GM21360 (cell line): ENCODE measurements around the gene P2RY12.
"Not testable (repeated sequence)": the region's sequence is repeated elsewhere in the genome, so short reads cannot be mapped to it uniquely, and the experiment has no call there.

Source experiments
- ATAC-seq: cut with Tn5 transposase; IDR thresholded peaks from one replicate; pipeline ENCODE4 v1.9.1; 2021; ENCODE audit warnings: mild to moderate bottlenecking, moderate library complexity; ENCODE audit not compliant: unreplicated experiment

Gene P2RY12

DNA sequence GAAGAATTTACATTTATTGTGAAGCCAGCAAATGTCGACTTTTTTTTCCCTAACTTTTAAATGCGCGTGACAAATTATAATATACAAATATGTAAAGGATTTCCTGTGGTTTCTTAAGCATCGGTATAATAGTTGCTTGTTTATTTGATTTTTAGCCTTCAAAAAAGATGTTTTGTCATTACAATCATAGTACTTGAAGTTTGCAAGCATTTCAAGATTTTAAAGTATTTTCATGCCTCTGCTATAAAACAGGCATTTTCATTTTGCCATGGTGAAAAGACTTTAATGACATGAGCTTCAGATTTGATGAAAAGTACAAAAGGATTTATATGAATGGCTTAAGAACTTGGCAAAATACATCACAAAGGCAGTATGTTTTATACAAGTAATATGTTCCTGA, 9.4 kb upstream of the P2RY12 start:
- no peak for ATAC-seq

DNA sequence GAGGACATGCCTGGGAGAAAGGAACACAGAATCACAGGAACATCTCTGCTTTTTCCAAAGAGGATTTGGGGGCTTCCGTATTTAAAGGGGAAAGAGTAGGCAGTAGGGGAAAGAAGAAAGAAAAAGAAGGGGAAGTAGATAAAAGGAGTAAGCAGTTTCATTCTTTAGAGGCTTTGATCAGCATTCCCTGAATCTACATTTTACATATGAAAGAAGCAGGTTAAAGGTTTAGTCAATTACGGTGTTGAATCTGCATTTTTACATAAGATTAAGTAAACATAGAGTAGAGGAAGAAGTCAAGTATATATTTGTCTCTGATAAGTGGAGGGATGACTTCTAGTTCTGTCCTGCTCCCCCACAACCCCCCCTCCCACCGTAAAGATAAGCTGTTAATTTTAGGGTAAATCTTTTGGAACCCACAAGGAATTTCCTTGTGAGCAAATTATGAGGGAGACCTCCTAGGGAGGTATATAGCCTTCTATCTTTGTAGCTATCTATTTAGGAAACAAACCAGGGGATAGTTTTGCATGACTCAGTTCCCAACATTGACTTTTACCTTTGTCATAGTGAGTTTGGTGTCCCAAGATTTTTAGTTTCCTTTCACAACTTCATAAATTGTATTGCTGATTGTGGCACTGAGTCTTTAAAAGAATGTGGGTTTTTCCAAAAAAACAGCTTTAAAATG, 8.7 kb upstream of the P2RY12 start:
- no peak for ATAC-seq

DNA sequence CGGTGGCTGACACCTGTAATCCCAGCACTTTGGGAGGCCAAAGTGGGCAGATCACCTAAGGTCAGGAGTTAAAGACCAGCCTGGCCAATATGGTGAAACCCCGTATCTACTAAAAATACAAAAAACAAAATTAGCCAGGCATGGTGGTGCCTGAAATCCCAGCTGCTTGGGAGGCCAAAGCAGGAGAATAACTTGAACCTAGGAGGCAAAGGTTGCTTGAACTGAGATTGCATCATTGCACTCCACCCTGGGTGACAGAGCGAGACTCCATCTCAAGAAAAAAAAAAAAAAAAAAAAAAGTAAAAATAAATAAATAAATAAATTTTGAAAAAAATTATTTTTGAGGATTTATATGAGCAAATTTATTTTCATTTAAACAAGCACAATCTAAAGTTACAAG, 7.6 kb upstream of the P2RY12 start:
- not testable (repeated sequence) for ATAC-seq

DNA sequence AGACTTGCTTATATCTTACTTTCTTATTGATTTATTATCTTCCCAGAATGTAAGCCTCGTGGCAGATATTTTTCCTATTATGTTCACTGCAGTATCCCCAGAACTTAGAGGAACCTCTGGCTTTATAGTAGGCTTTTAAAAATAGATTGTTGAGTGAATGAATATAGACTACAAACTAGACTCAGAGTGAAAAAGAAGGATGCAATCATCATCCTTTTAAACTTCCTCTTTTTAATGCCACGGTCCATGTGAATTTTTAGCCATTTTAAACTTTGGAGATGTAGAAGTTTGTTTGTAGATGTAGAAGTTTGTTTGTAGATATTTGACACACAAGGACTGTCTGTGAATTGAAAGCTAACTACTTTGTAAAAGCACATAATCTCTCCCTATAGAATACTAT, 7.2 kb upstream of the P2RY12 start:
- ATAC-seq = no peak

DNA sequence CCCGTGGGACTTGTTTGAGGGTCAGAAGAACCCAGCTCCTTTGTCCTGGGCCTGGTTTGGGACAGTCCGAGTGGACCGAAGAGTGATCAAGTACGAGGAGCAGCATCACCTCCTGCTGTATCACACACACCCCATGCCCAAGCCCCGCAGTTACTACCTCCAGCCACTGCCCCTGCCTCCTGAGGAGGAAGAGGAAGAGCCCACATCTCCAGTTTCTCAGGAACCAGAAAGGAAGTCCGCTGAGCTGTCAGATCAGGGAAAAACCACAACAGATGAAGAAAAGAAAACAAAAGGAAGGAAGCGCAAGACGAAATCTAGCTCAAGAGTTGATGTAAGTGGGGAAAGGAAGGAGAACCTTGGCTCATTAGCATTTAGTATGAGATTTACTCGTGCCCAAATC, 3.3 kb upstream of the P2RY12 start:
- no peak for ATAC-seq

DNA sequence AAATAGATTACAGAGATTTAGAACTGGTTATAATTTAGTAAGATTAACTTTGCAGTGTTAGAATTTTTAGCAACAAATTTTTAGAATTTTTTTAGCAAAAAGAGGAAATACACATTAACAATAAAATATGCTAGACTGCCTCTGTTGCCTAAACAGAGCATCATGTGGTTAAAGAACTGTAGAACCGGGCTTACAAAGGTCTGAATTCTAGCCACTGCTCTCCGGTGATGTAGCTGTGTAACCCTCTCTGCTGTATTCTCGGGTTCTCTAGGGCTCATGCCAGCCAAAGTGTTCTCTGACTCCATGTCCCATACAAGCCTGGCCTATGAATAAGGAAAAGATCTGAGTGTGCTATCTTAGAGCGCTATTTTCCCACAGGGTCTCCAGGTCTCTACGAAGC, 2.9 kb upstream of the P2RY12 start:
- ATAC-seq = no peak

DNA sequence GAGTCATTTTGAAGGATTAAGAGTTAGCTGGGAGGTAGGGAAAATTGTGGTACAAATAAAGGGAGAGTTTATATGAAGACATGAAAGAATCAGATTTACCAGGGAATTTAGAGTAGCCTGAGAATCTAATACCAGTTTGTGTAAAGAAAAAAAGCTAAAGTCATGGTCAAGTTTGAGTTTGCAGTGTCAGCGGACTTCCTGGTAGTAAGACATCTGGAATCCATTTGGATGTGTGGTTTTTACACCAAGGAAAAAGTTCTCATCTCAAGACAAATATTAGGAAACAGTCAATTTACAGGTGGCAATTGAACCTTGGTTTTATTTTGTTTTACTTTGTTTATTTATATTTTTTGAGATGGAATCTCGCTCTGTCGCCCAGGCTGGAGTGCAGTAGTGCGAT, 1.5 kb upstream of the P2RY12 start:
- no peak for ATAC-seq

DNA sequence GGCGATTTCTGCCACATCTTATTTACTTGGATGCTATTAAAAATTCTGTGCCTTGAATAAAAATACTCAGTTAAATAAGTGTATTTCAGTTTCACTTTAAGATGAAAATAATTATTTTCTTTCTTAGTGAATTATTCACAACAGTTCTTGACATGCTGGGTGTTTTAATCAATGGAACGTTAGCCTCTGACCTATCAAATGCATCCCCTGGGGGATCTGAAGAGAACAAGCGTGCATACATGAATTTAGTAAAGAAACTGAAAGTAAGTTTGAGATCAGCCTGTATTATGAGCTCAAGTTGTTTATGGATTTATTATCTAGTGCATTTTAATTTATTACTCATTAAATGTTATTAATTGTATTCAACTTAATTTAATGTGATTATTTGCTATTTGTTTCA, 597 bp downstream of the P2RY12 start:
- ATAC-seq = no peak

DNA sequence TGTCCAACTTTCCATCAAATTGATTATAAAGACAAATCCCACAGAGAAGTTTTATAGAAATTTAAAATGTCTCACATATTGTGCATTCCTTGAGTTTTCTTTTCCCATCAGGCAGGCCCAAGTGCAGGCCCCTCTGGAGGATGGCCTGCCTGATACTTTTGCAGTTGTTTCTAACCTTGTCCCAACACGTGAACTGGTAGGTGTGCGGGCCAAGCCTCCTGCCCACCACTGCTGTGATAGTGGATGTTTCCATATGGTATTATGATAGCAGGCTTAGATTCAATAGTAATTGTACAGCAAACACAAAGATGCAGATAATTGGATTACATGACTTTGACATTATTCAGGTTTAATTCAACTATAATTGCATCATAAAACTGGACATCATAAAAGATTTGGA, 1.4 kb downstream of the P2RY12 start:
- ATAC-seq = no peak

DNA sequence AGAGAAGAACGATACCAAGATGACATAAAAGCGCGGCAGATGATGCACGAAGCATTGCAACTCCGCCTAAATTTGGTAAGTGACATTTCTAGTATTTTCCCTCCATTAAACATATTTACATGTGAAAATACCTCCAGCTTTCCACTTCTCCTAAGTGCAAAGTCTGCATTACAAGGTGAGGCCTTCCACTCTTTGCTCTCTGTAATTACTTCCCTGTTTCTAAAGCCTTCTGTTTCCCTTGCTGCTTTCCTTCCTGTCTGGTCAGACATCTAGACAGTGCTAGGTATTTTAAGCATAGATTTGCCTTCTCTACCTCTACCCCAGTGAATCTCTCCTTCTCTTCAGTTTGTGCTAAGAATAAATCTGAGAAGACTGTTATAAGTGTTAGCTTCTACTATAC, 1.9 kb downstream of the P2RY12 start:
- ATAC-seq = no peak

DNA sequence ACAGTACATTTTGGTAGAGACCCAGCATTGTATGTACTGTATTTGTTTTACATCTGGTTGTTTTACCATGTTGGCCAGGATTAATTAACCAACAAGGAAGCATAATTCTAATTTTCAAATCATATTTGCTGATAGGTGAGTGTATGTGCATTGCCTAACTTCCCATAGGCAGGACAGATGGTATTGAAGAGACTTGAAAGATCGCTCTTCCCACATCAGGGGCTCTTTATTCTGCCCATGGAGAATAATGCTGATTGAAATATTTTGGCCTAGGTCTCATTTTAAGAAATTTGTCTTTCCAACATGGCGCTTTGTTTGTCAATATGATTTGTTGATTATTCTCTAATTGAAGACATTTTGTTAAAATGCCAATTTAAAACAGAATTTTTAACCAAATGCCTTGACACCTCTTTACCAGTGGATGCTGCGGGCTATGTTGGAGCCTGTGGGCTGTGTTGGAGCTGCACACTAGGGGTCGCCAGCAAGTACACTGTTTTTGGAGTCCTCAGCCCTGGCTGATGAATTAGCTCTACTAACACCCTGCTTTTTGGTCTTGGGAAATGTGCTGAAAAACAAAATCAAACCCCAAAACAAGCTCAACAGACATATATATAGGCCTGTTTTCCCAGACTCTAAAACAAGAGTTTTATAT, 5.3 kb downstream of the P2RY12 start:
- no peak for ATAC-seq

DNA sequence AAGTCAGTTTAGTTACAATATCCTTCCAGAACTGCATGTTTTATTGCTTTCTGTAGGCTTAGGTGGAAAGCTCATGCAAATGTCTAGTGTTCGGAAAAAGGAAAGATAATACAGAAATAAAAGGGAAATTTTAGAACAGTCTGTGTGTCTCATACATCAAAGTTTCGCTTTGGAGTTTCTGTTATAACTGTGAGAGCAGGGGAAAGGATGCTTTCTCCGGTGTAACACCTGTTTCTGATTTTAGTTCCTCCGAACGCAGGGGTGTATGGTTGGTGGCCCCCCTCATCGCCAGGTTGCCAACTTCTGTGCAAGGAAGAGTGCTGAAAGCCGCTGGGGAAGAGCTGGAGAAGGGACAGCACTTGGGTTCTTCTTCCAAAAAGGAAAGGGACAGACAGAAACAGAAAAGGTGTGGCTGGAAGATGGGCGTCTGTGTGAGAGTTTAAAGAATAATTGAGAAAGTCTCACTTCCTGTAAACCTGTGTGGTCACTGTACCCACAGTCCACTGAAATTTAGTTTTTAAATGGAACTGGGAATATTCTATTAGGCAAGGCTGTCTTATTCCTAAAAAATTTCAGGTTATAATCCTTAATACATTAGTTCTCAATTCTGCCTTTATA, 6.7 kb downstream of the P2RY12 start:
- ATAC-seq = peak; percentile 42

DNA sequence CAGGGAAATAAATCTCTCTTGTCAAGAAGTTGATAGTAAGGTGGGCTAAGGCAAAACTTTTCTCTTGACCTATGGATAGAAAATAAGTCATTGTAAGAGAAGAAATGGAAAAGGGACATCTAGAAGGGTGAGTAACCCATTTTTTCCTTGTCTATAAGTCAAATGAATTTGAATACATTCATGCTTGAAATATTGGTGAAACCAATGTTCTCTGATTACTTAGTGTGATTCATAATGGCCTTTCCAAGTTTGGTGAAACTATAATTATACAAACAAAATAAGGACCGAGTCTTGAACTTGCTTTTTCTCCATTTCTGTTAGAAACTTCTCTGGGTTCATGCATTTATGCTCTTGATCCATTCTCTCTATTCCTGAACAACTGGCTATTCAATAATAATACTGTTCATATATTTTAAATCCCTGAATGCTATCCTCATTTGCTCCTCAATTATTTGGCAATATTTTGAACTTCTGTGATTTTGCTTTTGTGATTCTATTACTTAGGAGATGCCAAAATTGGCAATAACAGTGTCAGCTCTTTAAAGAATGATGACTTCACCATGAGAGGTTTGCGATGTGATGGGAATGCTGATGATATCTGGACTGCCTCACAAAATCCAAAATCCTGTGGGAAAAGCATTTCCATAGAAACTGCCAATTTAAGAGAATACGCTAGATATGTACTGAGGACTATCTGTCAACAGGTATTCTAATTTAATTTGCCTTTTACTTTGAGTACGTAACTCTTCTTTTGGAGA, 12.3 kb downstream of the P2RY12 start:
- no peak for ATAC-seq

DNA sequence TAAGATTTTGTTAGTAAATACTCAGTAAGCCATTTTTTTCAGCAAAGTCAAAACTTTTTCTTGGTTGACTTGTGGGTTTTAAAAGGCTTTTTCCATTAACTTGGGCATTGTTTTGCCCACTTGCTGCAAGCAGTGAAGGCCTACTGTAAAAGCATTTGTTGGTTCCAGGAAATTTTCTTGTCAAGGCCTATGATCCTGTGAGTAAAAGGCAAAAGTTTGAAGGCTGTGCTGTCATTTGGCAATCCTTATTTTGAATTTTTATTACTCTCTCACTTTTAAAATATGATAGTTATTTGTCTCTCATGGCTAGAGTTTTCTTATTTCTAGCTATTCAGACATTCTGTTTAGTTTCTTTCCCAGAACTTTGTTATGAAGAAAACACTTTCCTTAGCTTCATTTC, 13.0 kb downstream of the P2RY12 start:
- ATAC-seq = no peak

DNA sequence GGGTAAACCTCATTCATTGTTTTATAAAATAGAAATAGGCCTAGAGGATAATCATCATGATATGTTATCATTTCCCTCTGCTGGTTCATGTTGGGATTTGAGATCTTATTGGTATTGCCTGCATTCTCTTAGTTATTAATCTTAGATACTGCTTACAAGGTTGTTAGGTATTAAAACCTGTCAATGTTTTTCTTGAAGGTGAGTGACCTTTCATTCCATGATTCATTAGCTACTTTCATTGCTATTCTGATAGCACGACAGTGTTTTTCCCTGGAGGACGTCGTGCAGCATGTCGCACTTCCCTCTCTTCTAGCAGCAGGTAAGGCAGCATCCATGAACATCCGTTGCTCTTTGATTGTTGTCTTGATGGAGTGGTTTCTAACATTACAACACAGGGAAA, 17.1 kb downstream of the P2RY12 start:
- ATAC-seq = no peak

DNA sequence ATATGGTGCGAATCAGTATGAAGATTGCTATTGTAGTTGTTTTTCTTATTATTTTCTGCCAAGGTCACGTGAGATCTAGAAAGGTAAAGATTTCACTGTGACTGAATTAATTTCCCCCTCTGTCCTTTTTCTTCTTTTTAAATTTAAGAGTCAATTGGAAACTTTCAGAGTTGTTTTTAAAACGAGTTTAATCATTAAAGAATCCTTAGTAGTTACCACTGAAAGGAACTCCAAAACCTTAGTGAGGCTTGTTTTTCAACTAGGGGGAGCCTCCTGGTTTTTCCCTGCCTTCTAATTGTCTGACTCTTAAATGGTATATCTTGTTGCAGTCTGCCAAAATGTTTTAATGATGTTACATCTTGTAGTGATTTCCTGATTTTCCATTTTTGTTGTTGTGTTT, 17.6 kb downstream of the P2RY12 start:
- ATAC-seq = no peak

DNA sequence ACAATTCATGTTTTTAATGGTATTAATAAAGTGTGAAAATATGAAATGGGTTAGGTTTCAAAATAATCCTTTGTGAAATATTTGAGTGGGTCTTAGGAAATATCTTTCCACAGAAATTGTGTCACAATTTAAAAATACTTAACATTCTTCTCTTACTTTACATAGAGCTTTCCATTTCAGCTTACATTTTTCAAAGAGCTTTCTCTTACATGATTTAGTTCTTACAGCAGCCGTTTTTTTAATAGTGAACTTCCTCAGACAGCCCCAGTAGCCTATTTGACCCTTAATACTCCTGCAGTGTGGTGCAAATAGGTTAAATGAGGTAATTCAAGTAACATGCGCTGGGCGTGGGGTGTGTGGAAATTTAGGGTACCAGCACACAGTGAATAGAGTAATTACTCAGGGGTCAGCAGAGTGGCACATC, 21.8 kb downstream of the P2RY12 start:
- no peak for ATAC-seq

DNA sequence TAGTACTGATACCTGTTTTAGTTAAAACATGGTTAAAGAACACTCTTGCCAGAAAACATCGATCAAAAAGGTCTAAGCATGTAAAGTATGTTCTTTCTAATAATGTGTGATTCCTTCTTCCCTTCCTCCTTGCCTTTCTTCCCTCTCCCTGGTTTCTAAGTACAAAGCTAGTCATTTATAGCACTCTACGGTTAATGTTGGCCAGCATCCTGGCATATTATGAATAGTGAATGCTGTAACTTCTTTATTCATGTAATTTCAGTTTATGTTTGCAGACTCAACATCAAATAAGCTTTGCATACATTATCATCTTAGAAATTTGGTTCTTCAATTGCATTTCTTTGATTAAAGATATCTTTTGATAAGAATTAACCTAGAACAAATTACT, 27.1 kb downstream of the P2RY12 start:
- no peak for ATAC-seq

DNA sequence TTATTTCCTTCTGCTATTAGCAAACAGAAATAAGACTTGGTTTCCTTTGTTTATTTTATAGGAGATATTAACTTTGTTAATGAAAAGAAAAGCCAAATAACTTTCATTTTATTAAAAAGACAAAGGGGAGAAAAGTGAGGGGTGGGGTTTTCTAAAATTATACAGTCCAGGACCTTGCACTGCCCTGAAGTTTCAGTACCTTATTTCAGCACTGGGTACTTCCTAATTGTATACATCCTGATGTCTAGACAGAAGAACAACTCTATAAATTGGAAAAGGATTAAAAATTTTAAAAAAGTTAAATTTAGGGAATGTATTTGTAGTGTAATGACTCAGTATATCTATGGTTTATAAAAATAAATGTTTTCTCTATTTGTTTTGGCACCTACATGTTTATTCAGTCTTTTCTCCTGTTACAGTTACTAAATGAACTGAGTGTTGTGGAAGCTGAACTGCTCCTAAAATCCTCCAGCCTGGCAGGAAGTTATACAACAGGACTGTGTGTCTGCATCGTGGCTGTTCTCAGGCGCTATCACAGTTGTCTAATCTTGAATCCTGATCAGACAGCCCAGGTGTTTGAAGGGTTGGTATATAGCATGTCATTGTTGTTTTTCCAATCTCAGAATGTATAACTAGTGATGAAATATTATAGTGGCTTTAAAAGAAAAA, 27.6 kb downstream of the P2RY12 start:
- no peak for ATAC-seq

DNA sequence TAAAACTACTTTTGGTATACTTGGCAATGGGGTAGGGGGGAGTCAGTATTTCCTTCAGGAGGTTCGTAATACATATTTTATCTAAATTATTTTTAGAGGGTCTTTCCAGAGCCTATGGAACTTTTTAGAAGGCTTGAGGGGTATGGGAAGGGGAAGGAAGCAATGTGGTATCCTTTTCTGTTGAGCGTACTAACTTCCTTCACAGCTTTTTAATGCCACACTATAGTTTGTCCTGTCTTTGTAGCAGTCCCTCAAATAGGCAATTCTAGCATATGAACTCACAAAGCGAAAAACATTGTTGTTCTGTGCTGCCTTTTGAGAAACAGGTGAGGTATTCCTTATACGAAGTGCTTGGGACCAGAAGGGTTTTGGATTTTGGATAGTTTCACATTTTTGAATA, 32.9 kb downstream of the P2RY12 start:
- ATAC-seq = peak; percentile 44

DNA sequence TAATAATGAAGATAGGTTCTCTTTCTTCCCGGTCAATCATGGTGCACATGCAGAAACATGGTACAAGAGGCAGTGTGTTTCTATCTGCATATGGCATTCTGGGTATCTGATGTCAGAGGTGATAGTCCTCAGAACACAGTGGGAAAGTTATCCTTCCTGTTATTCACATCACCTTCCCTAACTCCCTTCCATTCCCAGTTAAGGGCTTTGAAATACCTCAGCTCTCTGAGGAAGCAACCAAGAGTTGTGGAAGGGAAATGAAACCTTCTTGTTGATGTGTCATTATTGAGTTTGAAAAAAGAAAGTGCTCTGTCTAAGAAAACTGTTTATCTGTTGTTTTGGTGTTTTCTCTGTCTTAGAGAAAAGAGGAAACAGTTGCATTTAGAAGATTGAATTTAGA, 33.3 kb downstream of the P2RY12 start:
- ATAC-seq = peak; percentile 87
